Fibroblast of skin of abdomen (primary cell): ENCODE measurements around the gene HTR6.
A peak's percentile ranks its signal among the peaks of the same experiment; 100 is the strongest.

Source experiments
- DNase-seq: peaks from one replicate; pipeline ENCODE4 v3.0.0-alpha.2; 2013

HTR6 gene

GRCh38 chr1:19689856-19690255, 25.2 kb downstream of the HTR6 start:
- no peak for DNase-seq

GRCh38 chr1:19690342-19690741, 25.7 kb downstream of the HTR6 start:
- no peak for DNase-seq

GRCh38 chr1:19694298-19694697, 29.6 kb downstream of the HTR6 start:
- DNase-seq = no peak

GRCh38 chr1:19695772-19696171, 31.1 kb downstream of the HTR6 start:
- DNase-seq = no peak

GRCh38 chr1:19696820-19697219, 32.1 kb downstream of the HTR6 start:
- no peak for DNase-seq

- DNase-seq = no peak
Observed at GRCh38 chr1:19698181-19698580, 33.5 kb downstream of the HTR6 start.

- DNase-seq = no peak
Observed at GRCh38 chr1:19700079-19700777, 35.6 kb downstream of the HTR6 start.

- no peak for DNase-seq
Observed at GRCh38 chr1:19703280-19703679, 38.6 kb downstream of the HTR6 start.

GRCh38 chr1:19704247-19705113, 39.8 kb downstream of the HTR6 start:
- peak; percentile 61 for DNase-seq

- no peak for DNase-seq
Observed at GRCh38 chr1:19705464-19705863, 40.8 kb downstream of the HTR6 start.

- DNase-seq = no peak
Observed at GRCh38 chr1:19706136-19706535, 41.5 kb downstream of the HTR6 start.

GRCh38 chr1:19708567-19709110, 44.0 kb downstream of the HTR6 start:
- no peak for DNase-seq

- DNase-seq = no peak
Observed at GRCh38 chr1:19709260-19709793, 44.7 kb downstream of the HTR6 start.

GRCh38 chr1:19710825-19711611, 46.3 kb downstream of the HTR6 start:
- no peak for DNase-seq

GRCh38 chr1:19712928-19713327, 48.3 kb downstream of the HTR6 start:
- DNase-seq = no peak

GRCh38 chr1:19715334-19716203, 50.9 kb downstream of the HTR6 start:
- DNase-seq = peak; percentile 92

GRCh38 chr1:19717467-19717866, 52.8 kb downstream of the HTR6 start:
- DNase-seq = no peak

- DNase-seq = no peak
Observed at GRCh38 chr1:19720174-19720573, 55.5 kb downstream of the HTR6 start.

- DNase-seq = no peak
Observed at GRCh38 chr1:19720973-19721372, 56.3 kb downstream of the HTR6 start.

GRCh38 chr1:19723874-19724273, 59.2 kb downstream of the HTR6 start:
- no peak for DNase-seq

- DNase-seq = no peak
Observed at GRCh38 chr1:19725606-19726005, 60.9 kb downstream of the HTR6 start.
